SU-DHL-6 (cell line): ENCODE results near the gene GFER.
"Not testable (repeated sequence)": the region's sequence is repeated elsewhere in the genome, so short reads cannot be mapped to it uniquely, and the experiment has no call there.

Experiments used
- H2AFZ ChIP-seq: fragments of 200-600 bp; sonication (generic); 2 replicates; pipeline ENCODE4 v1.6.1; 2014; ENCODE audit warnings: low read depth, mild to moderate bottlenecking, moderate library complexity, mixed read lengths, antibody characterized with exemption, low read length; ENCODE audit not compliant: severe bottlenecking
- H3F3A ChIP-seq: fragments of 200-600 bp; shearing (Covaris generic); 2 replicates; pipeline ENCODE4 v1.6.0; 2016; ENCODE audit warnings: antibody characterized with exemption, mild to moderate bottlenecking; ENCODE audit not compliant: insufficient read depth
- H3K27ac ChIP-seq: fragments of 200-600 bp; sonication (generic); 2 replicates; pipeline ENCODE4 v1.5.1; 2016; ENCODE audit warnings: low read depth, mild to moderate bottlenecking, low read length, moderate library complexity, mixed read lengths
- H3K27me3 ChIP-seq: fragments of 200-600 bp; sonication (generic), shearing (Covaris generic); 2 replicates; pipeline ENCODE4 v1.6.0; 2014; ENCODE audit warnings: mild to moderate bottlenecking, low read length
- H3K36me3 ChIP-seq: fragments of 200-600 bp; sonication (generic); 2 replicates; pipeline ENCODE4 v1.6.1; 2014; ENCODE audit warnings: mild to moderate bottlenecking, low read length, mixed read lengths
- H3K4me2 ChIP-seq: fragments of 300-600, 200-600 bp; shearing (Covaris generic), sonication (generic); 2 replicates; pipeline ENCODE4 v1.6.0; 2014; ENCODE audit warnings: low read length, low read depth, mild to moderate bottlenecking; ENCODE audit not compliant: poor library complexity, severe bottlenecking
- H3K4me3 ChIP-seq: fragments of 200-600 bp; sonication (generic); 2 replicates; pipeline ENCODE4 v1.5.1; 2014; ENCODE audit warnings: antibody characterized with exemption, low read length, mild to moderate bottlenecking, mixed read lengths; ENCODE audit not compliant: insufficient read depth, poor library complexity, severe bottlenecking
- H3K79me2 ChIP-seq: fragments of 200-600 bp; sonication (generic); 2 replicates; pipeline ENCODE4 v1.6.1; 2014; ENCODE audit warnings: mild to moderate bottlenecking, low read length, moderate library complexity; ENCODE audit not compliant: insufficient read depth
- H3K9ac ChIP-seq: fragments of 200-600 bp; sonication (generic); 2 replicates; pipeline ENCODE4 v1.7.0; 2014; ENCODE audit warnings: mild to moderate bottlenecking, low read length
- H3K9me2 ChIP-seq: fragments of 200-600 bp; sonication (generic); replicated peaks from 2 replicates; pipeline ENCODE4 v1.6.1; 2014; ENCODE audit warnings: low read length; ENCODE audit not compliant: insufficient read depth
- H3K9me3 ChIP-seq: fragments of 200-600 bp; sonication (generic); 2 replicates; pipeline ENCODE4 v1.6.1; 2014; ENCODE audit warnings: low read length, mixed read lengths; ENCODE audit not compliant: insufficient read depth
- H4K20me1 ChIP-seq: fragments of 200-600 bp; sonication (generic); 2 replicates; pipeline ENCODE4 v1.6.1; 2014; ENCODE audit warnings: low read depth, mild to moderate bottlenecking, antibody characterized with exemption, low read length, moderate library complexity, mixed read lengths
- EZH2phosphoT487 ChIP-seq: fragments of 200-600 bp; sonication (generic), shearing (Covaris generic); conservative IDR thresholded peaks from 2 replicates; pipeline ENCODE4 v1.6.1; 2018; ENCODE audit warnings: mild to moderate bottlenecking, antibody characterized with exemption, low read length, moderate library complexity, mixed read lengths
- TF ChIP-seq, protein P1 (sequence below): fragments of 200-600 bp; sonication (generic); IDR thresholded peaks from one replicate; pipeline ENCODE4 v1.5.1; 2017; ENCODE audit warnings: antibody characterized with exemption, mild to moderate bottlenecking, low read length, moderate library complexity; ENCODE audit not compliant: insufficient read depth, poor library complexity, severe bottlenecking

The GFER gene

GRCh38 chr16:2009164-2009711 is 25.2 kb downstream of the GFER start:
- H3K79me2 ChIP-seq, result peaks cover 50% of the 10 kb centered on the region
- peak overlapping the region; percentile 54 for H3K27ac ChIP-seq

DNA sequence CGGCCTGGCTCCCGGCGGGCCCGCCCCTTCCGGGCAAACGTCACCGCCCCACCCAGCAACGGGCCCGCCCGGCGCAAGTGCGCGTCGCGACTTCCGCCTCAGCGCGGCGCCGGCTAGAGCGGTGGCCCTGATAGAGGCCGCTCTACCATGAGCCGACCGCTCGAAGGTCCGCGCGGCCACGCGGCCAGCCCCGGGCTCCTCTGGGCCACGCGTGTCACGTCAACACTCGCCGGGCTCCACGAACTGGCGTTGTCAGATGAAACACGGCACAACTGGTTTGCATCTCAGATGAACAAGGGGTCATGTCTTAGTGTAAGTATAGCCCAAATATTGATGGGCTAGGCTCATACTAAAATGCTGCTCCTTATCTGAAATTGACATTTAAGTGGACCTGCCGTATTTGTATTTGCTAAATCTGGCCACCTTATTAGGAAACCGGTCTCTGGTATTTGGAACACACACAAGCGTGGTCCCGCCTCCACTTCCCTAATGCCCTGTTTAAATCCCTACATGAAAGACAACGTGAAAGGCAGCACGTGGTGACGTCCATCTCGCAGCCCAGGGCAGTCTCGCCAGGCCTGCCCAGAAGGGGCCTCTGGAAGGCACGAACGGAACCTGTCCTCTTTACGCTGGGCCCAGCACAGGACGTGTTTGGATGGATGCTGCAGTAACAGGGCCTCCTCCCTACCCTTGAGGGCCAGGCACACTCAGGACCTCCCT is 26.0 kb downstream of the GFER start, which contains the start of gene ZNF598:
Gene ZNF598, minus strand, starts transcription at position 31 of the 720 bp plus-strand sequence.
- Histone ChIP-seq H3K4me2 (peak within 1 kb of the TSS; percentile 92), H3K27ac (peak within 1 kb of the TSS; percentile 54), H3K27me3 (no peaks in the 10 kb centered on the region), H3K9ac (peak within 1 kb of the TSS; percentile 76), H3K9me3 (no peaks in the 10 kb centered on the region), H3K4me3 (peak within 1 kb of the TSS; percentile 83), H3K36me3 (no peaks in the 10 kb centered on the region), H3F3A (0 out of 2 replicates have a peak, but pooled peaks cover 3% of the 10 kb centered on the region), H3K79me2 (peaks cover 44% of the 10 kb centered on the region), H4K20me1 (no peaks in the 10 kb centered on the region), H3K9me2 (no peaks in the 10 kb centered on the region), H2AFZ (peak within 1 kb of the TSS; percentile 28)
- no peak for TF ChIP-seq EZH2phosphoT487
- TF ChIP-seq, protein P1, sequence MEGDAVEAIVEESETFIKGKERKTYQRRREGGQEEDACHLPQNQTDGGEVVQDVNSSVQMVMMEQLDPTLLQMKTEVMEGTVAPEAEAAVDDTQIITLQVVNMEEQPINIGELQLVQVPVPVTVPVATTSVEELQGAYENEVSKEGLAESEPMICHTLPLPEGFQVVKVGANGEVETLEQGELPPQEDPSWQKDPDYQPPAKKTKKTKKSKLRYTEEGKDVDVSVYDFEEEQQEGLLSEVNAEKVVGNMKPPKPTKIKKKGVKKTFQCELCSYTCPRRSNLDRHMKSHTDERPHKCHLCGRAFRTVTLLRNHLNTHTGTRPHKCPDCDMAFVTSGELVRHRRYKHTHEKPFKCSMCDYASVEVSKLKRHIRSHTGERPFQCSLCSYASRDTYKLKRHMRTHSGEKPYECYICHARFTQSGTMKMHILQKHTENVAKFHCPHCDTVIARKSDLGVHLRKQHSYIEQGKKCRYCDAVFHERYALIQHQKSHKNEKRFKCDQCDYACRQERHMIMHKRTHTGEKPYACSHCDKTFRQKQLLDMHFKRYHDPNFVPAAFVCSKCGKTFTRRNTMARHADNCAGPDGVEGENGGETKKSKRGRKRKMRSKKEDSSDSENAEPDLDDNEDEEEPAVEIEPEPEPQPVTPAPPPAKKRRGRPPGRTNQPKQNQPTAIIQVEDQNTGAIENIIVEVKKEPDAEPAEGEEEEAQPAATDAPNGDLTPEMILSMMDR, result no peak

More at GRCh38 chr16:2009164-2009711, 25.2 kb downstream of the GFER start:
- H3K9me2 ChIP-seq, result no peaks in the 10 kb centered on the region
- H3K4me3 ChIP-seq, result peak overlapping the region; percentile 83
- H3K9me3 ChIP-seq, result no peaks in the 10 kb centered on the region
- 0 out of 2 replicates have a peak, but pooled peaks cover 3% of the 10 kb centered on the region for H3F3A ChIP-seq
- peak overlapping the region; percentile 76 for H3K9ac ChIP-seq
- H3K36me3 ChIP-seq, result no peaks in the 10 kb centered on the region
- H3K27me3 ChIP-seq, result no peaks in the 10 kb centered on the region
- H2AFZ ChIP-seq, result no peak overlapping the region
- peak overlapping the region; percentile 92 for H3K4me2 ChIP-seq
- TF ChIP-seq, protein P1, result no peak
- no peak for TF ChIP-seq EZH2phosphoT487
- no peaks in the 10 kb centered on the region for H4K20me1 ChIP-seq

- H3K27me3 ChIP-seq, H3K27ac ChIP-seq, H3K4me2 ChIP-seq, H3K4me3 ChIP-seq, H3K36me3 ChIP-seq, H3K9ac ChIP-seq, H4K20me1 ChIP-seq, H3K9me3 ChIP-seq, H3K9me2 ChIP-seq, H3F3A ChIP-seq, H2AFZ ChIP-seq: not testable (repeated sequence)
- peaks cover 26% of the 10 kb centered on the region for H3K79me2 ChIP-seq
These were observed 27.7 kb downstream of the GFER start for GRCh38 chr16:2011726-2012125.

DNA sequence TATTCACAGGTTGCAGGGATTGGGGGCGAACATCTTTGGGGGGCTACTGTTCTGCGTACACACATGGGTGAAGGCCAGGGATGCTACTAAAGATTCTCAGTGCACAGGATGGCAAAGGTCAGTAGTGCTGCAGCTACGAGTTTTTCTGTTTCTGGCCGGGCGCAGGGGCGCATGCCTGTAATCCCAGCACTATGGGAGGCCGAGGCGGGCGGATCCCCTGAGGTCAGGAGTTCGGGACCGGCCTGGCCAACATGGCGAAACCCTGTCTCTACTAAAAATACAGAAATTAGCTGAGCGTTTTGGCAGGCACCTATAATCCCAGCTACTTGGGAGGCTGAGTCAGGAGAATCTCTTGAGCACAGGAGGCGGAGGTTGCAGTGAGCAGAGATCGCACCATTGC is 29.5 kb downstream of the GFER start:
- H3F3A ChIP-seq, result 0 out of 2 replicates have a peak, but pooled peaks cover under 1% of the 10 kb centered on the region
- H3K27me3 ChIP-seq, result no peaks in the 10 kb centered on the region
- no peaks in the 10 kb centered on the region for H3K36me3 ChIP-seq
- no peak overlapping the region for H3K4me2 ChIP-seq
- H3K27ac ChIP-seq, result no peak overlapping the region
- TF ChIP-seq EZH2phosphoT487, result no peak
- TF ChIP-seq, protein P1, result no peak
- no peaks in the 10 kb centered on the region for H3K9me3 ChIP-seq
- no peak overlapping the region for H2AFZ ChIP-seq
- no peaks in the 10 kb centered on the region for H3K9me2 ChIP-seq
- no peak overlapping the region for H3K4me3 ChIP-seq
- no peak overlapping the region for H3K9ac ChIP-seq
- H3K79me2 ChIP-seq, result peaks cover 8% of the 10 kb centered on the region
- no peaks in the 10 kb centered on the region for H4K20me1 ChIP-seq
